MM.1S (cell line): ENCODE results near the gene WDR45B.
A peak's percentile ranks its signal among the peaks of the same experiment; 100 is the strongest.

Experiments used
- DNase-seq: peaks from one replicate; pipeline ENCODE4 v3.0.0-alpha.2; 2015
- H2AFZ ChIP-seq: fragments of 300-600 bp; sonication (generic); 2 replicates; pipeline ENCODE4 v1.6.0; 2016; ENCODE audit warnings: antibody characterized with exemption, low read length
- H3F3A ChIP-seq: fragments of 300-600 bp; sonication (generic); 2 replicates; pipeline ENCODE4 v1.6.1; 2016; ENCODE audit warnings: mild to moderate bottlenecking, antibody characterized with exemption, low read length, moderate library complexity, mixed read lengths; ENCODE audit not compliant: insufficient read depth
- H3K27ac ChIP-seq: fragments of 300-600 bp; sonication (generic); 2 replicates; pipeline ENCODE4 v1.5.1; 2016; ENCODE audit warnings: mild to moderate bottlenecking, low read length
- H3K27me3 ChIP-seq: fragments of 300-600 bp; sonication (generic); replicated peaks from 2 replicates; pipeline ENCODE4 v1.6.0; 2016; ENCODE audit warnings: low read length; ENCODE audit not compliant: insufficient read depth
- H3K36me3 ChIP-seq: fragments of 300-600 bp; sonication (generic); replicated peaks from 2 replicates; pipeline ENCODE4 v1.6.1; 2016; ENCODE audit warnings: mild to moderate bottlenecking, low read length, mixed read lengths; ENCODE audit not compliant: insufficient read depth
- H3K4me1 ChIP-seq: fragments of 300-600 bp; sonication (generic); 2 replicates; pipeline ENCODE4 v1.6.1; 2016; ENCODE audit warnings: low read length, mixed read lengths
- H3K4me2 ChIP-seq: fragments of 300-600 bp; sonication (generic); 2 replicates; pipeline ENCODE4 v1.6.0; 2016; ENCODE audit warnings: low read depth, low read length
- H3K4me3 ChIP-seq: fragments of 300-600 bp; sonication (generic); 2 replicates; pipeline ENCODE4 v1.5.1; 2016; ENCODE audit warnings: low read length, mixed read lengths
- H3K79me2 ChIP-seq: fragments of 300-600 bp; sonication (generic); 2 replicates; pipeline ENCODE4 v1.6.1; 2016; ENCODE audit warnings: mixed run types, low read length, mixed read lengths
- H3K9ac ChIP-seq: fragments of 300-600 bp; sonication (generic); 2 replicates; pipeline ENCODE4 v1.6.1; 2016; ENCODE audit warnings: low read length, mixed read lengths
- H3K9me2 ChIP-seq: fragments of 300-600 bp; sonication (generic); replicated peaks from 2 replicates; pipeline ENCODE4 v1.6.1; 2016; ENCODE audit warnings: mild to moderate bottlenecking, low read length, mixed read lengths; ENCODE audit not compliant: insufficient read depth
- H3K9me3 ChIP-seq: fragments of 300-600 bp; sonication (generic); replicated peaks from 2 replicates; pipeline ENCODE4 v1.6.1; 2016; ENCODE audit warnings: mild to moderate bottlenecking, low read length, mixed read lengths; ENCODE audit not compliant: insufficient read depth
- H4K20me1 ChIP-seq: fragments of 300-600 bp; sonication (generic); 2 replicates; pipeline ENCODE4 v1.6.1; 2016; ENCODE audit warnings: mild to moderate bottlenecking, low read length, moderate library complexity, mixed read lengths; ENCODE audit not compliant: insufficient read depth
- CTCF ChIP-seq: fragments of 300-600 bp; sonication (generic); IDR thresholded peaks from 2 replicates; pipeline ENCODE4 v1.5.1; 2016; ENCODE audit warnings: antibody characterized with exemption, low read length, mixed read lengths
- EZH2 ChIP-seq: fragments of 300-600 bp; sonication (generic); optimal IDR thresholded peaks from 2 replicates; pipeline ENCODE3; 2017; ENCODE audit warnings: low read depth, mild to moderate bottlenecking, antibody characterized with exemption, low read length, mixed read lengths
- EZH2phosphoT487 ChIP-seq: fragments of 300-600 bp; sonication (generic); IDR thresholded peaks from 2 replicates; pipeline ENCODE4 v1.6.1; 2018; ENCODE audit warnings: antibody characterized with exemption, low read length

The WDR45B gene

GRCh38 chr17:82592767-82593589 is 55.3 kb downstream of the WDR45B start:
- H3K4me2 ChIP-seq = peak overlapping the region; percentile 61; the same call in 1 of the 2 replicates
- no peak overlapping the region for H2AFZ ChIP-seq
- peak; percentile 72 for DNase-seq
- no peaks in the 10 kb centered on the region for H4K20me1 ChIP-seq
- H3K27ac ChIP-seq = peak overlapping the region; percentile 34; the same call in 1 of the 2 replicates
- no peaks in the 10 kb centered on the region for H3K4me1 ChIP-seq
- H3K79me2 ChIP-seq = peaks cover 38% of the 10 kb centered on the region
- no peak overlapping the region for H3K9ac ChIP-seq
- no peak for TF ChIP-seq EZH2
- TF ChIP-seq EZH2phosphoT487 = no peak
- no peak for TF ChIP-seq CTCF
- H3K36me3 ChIP-seq = peaks cover 4% of the 10 kb centered on the region; the same call in 1 of the 2 replicates
- H3K9me3 ChIP-seq = no peaks in the 10 kb centered on the region
- peaks cover 26% of the 10 kb centered on the region for H3F3A ChIP-seq
- peak overlapping the region; percentile 57 for H3K4me3 ChIP-seq
- no peaks in the 10 kb centered on the region for H3K9me2 ChIP-seq
- H3K27me3 ChIP-seq = no peaks in the 10 kb centered on the region

GRCh38 chr17:82592289-82592766 is 55.9 kb downstream of the WDR45B start:
- Histone ChIP-seq H3K79me2 (peaks cover 37% of the 10 kb centered on the region), H3K4me1 (no peaks in the 10 kb centered on the region), H3F3A (peaks cover 26% of the 10 kb centered on the region), H3K9me2 (no peaks in the 10 kb centered on the region), H3K36me3 (peaks cover 4% of the 10 kb centered on the region; the same call in 1 of the 2 replicates), H3K9ac (no peak overlapping the region), H3K4me3 (no peak overlapping the region), H3K27ac (peak overlapping the region; percentile 34; the same call in 1 of the 2 replicates), H3K9me3 (no peaks in the 10 kb centered on the region), H4K20me1 (no peaks in the 10 kb centered on the region), H3K27me3 (no peaks in the 10 kb centered on the region), H2AFZ (no peak overlapping the region), H3K4me2 (no peak overlapping the region)
- TF ChIP-seq CTCF = no peak
- no peak for TF ChIP-seq EZH2
- no peak for TF ChIP-seq EZH2phosphoT487
- no peak for DNase-seq

GRCh38 chr17:82590881-82591539 is 57.2 kb downstream of the WDR45B start:
- TF ChIP-seq EZH2phosphoT487 = no peak
- no peak for TF ChIP-seq CTCF
- no peak for TF ChIP-seq EZH2
- peaks cover 25% of the 10 kb centered on the region for H3K79me2 ChIP-seq
- no peak overlapping the region for H3K4me3 ChIP-seq
- no peak for DNase-seq
- no peak overlapping the region for H2AFZ ChIP-seq
- H4K20me1 ChIP-seq = no peaks in the 10 kb centered on the region
- H3K27me3 ChIP-seq = no peaks in the 10 kb centered on the region
- H3K9ac ChIP-seq = no peak overlapping the region
- no peaks in the 10 kb centered on the region for H3K9me3 ChIP-seq
- H3K4me2 ChIP-seq = no peak overlapping the region
- no peaks in the 10 kb centered on the region for H3K36me3 ChIP-seq
- H3K27ac ChIP-seq = no peak overlapping the region
- H3K4me1 ChIP-seq = no peaks in the 10 kb centered on the region
- no peaks in the 10 kb centered on the region for H3K9me2 ChIP-seq
- H3F3A ChIP-seq = peaks cover 26% of the 10 kb centered on the region
